SK-N-SH (cell line): ENCODE data around the gene FAM110A. TPM values are rescaled to one million over a fixed set of nuclear protein-coding genes. Genes with fewer than 3 reads are reported as not detected.

Experiments used
- CTCF ChIA-PET: fragments of 300-600, 350-600 bp; formaldehyde crosslinking; extraction: SDS; loops from one replicate; lab custom pipeline; 2021; lab: Yijun Ruan, JAX
- POLR2A ChIA-PET: fragments of 350-600 bp; sonication (Branson Sonifier 250); formaldehyde crosslinking; extraction: SDS; loops from one replicate; lab custom pipeline; 2020; ENCODE audit warnings: antibody characterized with exemption, inconsistent platforms; lab: Yijun Ruan, JAX
- DNase-seq: peaks from one replicate; pipeline ENCODE4 v3.0.0; 2012
- H2AFZ ChIP-seq: fragments of 200-600 bp; sonication (generic); 2 replicates; pipeline ENCODE4 v1.8.1; 2016; ENCODE audit warnings: antibody characterized with exemption, mild to moderate bottlenecking, low read depth
- H3F3A ChIP-seq: fragments of 200-600 bp; sonication (generic); replicated peaks from 2 replicates; pipeline ENCODE3; 2016; ENCODE audit warnings: antibody characterized with exemption, mild to moderate bottlenecking; ENCODE audit not compliant: insufficient read depth
- H3K27ac ChIP-seq, 2 experiments: fragments of 200-500 bp in 1 of 2; fragments of 200-600 bp in 1 of 2; sonication (Bioruptor generic) in 1 of 2; sonication (generic), shearing (Covaris generic) in 1 of 2; 2 replicates each; pipeline versions ENCODE4 v1.5.1 to v1.6.1; 2014 to 2016; ENCODE audit warnings: low read depth in 2 of 2, inconsistent platforms in 1 of 2, low read length in 1 of 2, mild to moderate bottlenecking in 1 of 2, mixed read lengths in 1 of 2
- H3K27me3 ChIP-seq: fragments of 200-600 bp; sonication (generic), shearing (Covaris generic); 2 replicates; pipeline ENCODE4 v1.6.1; 2016; ENCODE audit warnings: mixed run types; ENCODE audit not compliant: insufficient read depth
- H3K36me3 ChIP-seq, 2 experiments: fragments of 200-500 bp in 1 of 2; fragments of 200-600 bp in 1 of 2; sonication (Bioruptor generic) in 1 of 2; sonication (generic) in 1 of 2; replicated peaks in 1 of 2; 2 replicates each; pipeline versions ENCODE3 to v1.5.1; 2014 to 2016; ENCODE audit warnings: low read length in 1 of 2, mild to moderate bottlenecking in 1 of 2; ENCODE audit not compliant: insufficient read depth in 2 of 2, control insufficient read depth in 1 of 2
- H3K4me1 ChIP-seq, 2 experiments: fragments of 200-500 bp in 1 of 2; fragments of 200-600 bp in 1 of 2; sonication (Bioruptor generic) in 1 of 2; sonication (generic), shearing (Covaris generic) in 1 of 2; 2 replicates each; pipeline versions ENCODE4 v1.5.1 to v1.6.1; 2014 to 2016; ENCODE audit warnings: low read depth in 1 of 2, low read length in 1 of 2, mixed run types in 1 of 2; ENCODE audit not compliant: insufficient read depth in 2 of 2, control insufficient read depth in 1 of 2
- H3K4me2 ChIP-seq: fragments of 200-600 bp; sonication (generic), shearing (Covaris generic); 2 replicates; pipeline ENCODE4 v1.6.1; 2017; ENCODE audit warnings: mixed run types
- H3K4me3 ChIP-seq, 2 experiments: fragments of 200-500 bp in 1 of 2; fragments of 200-600 bp in 1 of 2; sonication (Bioruptor generic) in 1 of 2; sonication (generic), shearing (Covaris generic) in 1 of 2; 2 replicates each; pipeline versions ENCODE4 v1.5.1 to v1.8.1; 2014 to 2016; ENCODE audit warnings: low read depth in 2 of 2, inconsistent platforms in 1 of 2, low read length in 1 of 2, mild to moderate bottlenecking in 1 of 2, mixed read lengths in 1 of 2, moderate library complexity in 1 of 2
- H3K79me2 ChIP-seq: fragments of 200-600 bp; sonication (generic); 2 replicates; pipeline ENCODE4 v1.8.1; 2017; ENCODE audit warnings: mild to moderate bottlenecking; ENCODE audit not compliant: insufficient read depth
- H3K9ac ChIP-seq: fragments of 200-600 bp; sonication (generic); 2 replicates; pipeline ENCODE4 v1.6.1; 2017; ENCODE audit warnings: mixed run types
- H3K9me2 ChIP-seq: fragments of 200-600 bp; sonication (generic); 2 replicates; pipeline ENCODE4 v1.6.1; 2017; ENCODE audit warnings: mixed run types
- H3K9me3 ChIP-seq: fragments of 200-600 bp; sonication (generic); 2 replicates; pipeline ENCODE4 v1.6.1; 2017; ENCODE audit warnings: mixed run types, mild to moderate bottlenecking, moderate library complexity
- H4K20me1 ChIP-seq: fragments of 200-600 bp; sonication (generic); 2 replicates; pipeline ENCODE4 v1.6.1; 2017; ENCODE audit warnings: mild to moderate bottlenecking, mixed run types; ENCODE audit not compliant: insufficient read depth
- EZH2phosphoT487 ChIP-seq: fragments of 200-600 bp; sonication (generic); IDR thresholded peaks from 2 replicates; pipeline ENCODE4 v1.6.1; 2017; ENCODE audit warnings: low read depth, mixed run types, mild to moderate bottlenecking, antibody characterized with exemption, moderate library complexity, borderline replicate concordance
- FOXJ3 ChIP-seq: sonication (generic); formaldehyde crosslinking; IDR thresholded peaks from 2 replicates; pipeline ENCODE4 v1.5.1; 2020; ENCODE audit warnings: mild to moderate bottlenecking, missing genetic modification reagents
- FOXM1 ChIP-seq: IDR thresholded peaks from 2 replicates; pipeline ENCODE4 v1.4.0; 2012; ENCODE audit warnings: low read depth, mild to moderate bottlenecking
- MAX ChIP-seq: IDR thresholded peaks from 2 replicates; pipeline ENCODE4 v1.4.0; 2012; ENCODE audit warnings: low read depth
- MEF2A ChIP-seq: IDR thresholded peaks from 2 replicates; pipeline ENCODE4 v1.4.0; 2012; ENCODE audit warnings: low read depth, borderline replicate concordance
- MXI1 ChIP-seq: IDR thresholded peaks from 2 replicates; pipeline ENCODE4 v1.6.1; 2012; ENCODE audit warnings: mild to moderate bottlenecking, low read depth, low read length, improper control_type of control experiment
- NRF1 ChIP-seq: IDR thresholded peaks from 2 replicates; pipeline ENCODE4 v1.6.1; 2012; ENCODE audit warnings: low read depth, mild to moderate bottlenecking, low read length
- RCOR1 ChIP-seq: fragments of 150-350 bp; IDR thresholded peaks from 2 replicates; pipeline ENCODE4 v1.6.1; 2017; ENCODE audit warnings: antibody characterized with exemption, low read length
- RFX5 ChIP-seq: IDR thresholded peaks from 2 replicates; pipeline ENCODE4 v1.6.1; 2012; ENCODE audit warnings: mild to moderate bottlenecking, improper control_type of control experiment, low read length
- TAF1 ChIP-seq: IDR thresholded peaks from 2 replicates; pipeline ENCODE4 v1.6.1; 2012; ENCODE audit warnings: low read depth, mild to moderate bottlenecking, low read length, moderate library complexity, borderline replicate concordance
- TEAD4 ChIP-seq: IDR thresholded peaks from 2 replicates; pipeline ENCODE4 v1.4.0; 2012; ENCODE audit warnings: mild to moderate bottlenecking, borderline replicate concordance; ENCODE audit not compliant: insufficient read depth
- YY1 ChIP-seq: IDR thresholded peaks from 2 replicates; pipeline ENCODE4 v1.4.0; 2012; ENCODE audit warnings: low read depth, mild to moderate bottlenecking
- WGBS: methylation state at CpG from one replicate; pipeline ENCODE4 v1.1.6; 2017; ENCODE audit warnings: low lambda C conversion rate; 5-methylcytosine and 5-hydroxymethylcytosine counted together
- polyA plus RNA-seq, 3 experiments: library from polyadenylated mRNA; depleted of rRNA; stranded (reverse); fragments of >200 nt; gene quantifications; 2 replicates each; pipeline ENCODE4 v1.2.3, GENCODE V29; 2012
- TF ChIP-seq, protein P1 (sequence below): IDR thresholded peaks from 2 replicates; pipeline ENCODE4 v1.4.0; 2012; ENCODE audit warnings: low read depth, borderline replicate concordance
- TF ChIP-seq, protein P2 (sequence below): IDR thresholded peaks from 2 replicates; pipeline ENCODE4 v1.6.1; 2012; ENCODE audit warnings: mild to moderate bottlenecking, low read depth, low read length, moderate library complexity

FAM110A gene
- polyA plus RNA-seq, 1 of the 3 experiments (the other 2 are of a cell fraction), result 3.8 TPM

GRCh38 chr20:831251-831650 lies 2.3 kb upstream of the FAM110A start:
- WGBS, result 95% methylated on average over 3 of the region's 3 CpGs
- no peaks in the 10 kb centered on the region for H3K27me3 ChIP-seq
- no peak overlapping the region for H3K4me2 ChIP-seq
- TF ChIP-seq FOXJ3 (no peak), TAF1 (no peak), NRF1 (no peak), RCOR1 (no peak), MAX (no peak), EZH2phosphoT487 (no peak), TEAD4 (no peak), RFX5 (no peak), MXI1 (no peak), YY1 (no peak), MEF2A (no peak), FOXM1 (no peak)
- TF ChIP-seq, protein P1, sequence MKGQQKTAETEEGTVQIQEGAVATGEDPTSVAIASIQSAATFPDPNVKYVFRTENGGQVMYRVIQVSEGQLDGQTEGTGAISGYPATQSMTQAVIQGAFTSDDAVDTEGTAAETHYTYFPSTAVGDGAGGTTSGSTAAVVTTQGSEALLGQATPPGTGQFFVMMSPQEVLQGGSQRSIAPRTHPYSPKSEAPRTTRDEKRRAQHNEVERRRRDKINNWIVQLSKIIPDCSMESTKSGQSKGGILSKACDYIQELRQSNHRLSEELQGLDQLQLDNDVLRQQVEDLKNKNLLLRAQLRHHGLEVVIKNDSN, result no peak
- TF ChIP-seq, protein P2, sequence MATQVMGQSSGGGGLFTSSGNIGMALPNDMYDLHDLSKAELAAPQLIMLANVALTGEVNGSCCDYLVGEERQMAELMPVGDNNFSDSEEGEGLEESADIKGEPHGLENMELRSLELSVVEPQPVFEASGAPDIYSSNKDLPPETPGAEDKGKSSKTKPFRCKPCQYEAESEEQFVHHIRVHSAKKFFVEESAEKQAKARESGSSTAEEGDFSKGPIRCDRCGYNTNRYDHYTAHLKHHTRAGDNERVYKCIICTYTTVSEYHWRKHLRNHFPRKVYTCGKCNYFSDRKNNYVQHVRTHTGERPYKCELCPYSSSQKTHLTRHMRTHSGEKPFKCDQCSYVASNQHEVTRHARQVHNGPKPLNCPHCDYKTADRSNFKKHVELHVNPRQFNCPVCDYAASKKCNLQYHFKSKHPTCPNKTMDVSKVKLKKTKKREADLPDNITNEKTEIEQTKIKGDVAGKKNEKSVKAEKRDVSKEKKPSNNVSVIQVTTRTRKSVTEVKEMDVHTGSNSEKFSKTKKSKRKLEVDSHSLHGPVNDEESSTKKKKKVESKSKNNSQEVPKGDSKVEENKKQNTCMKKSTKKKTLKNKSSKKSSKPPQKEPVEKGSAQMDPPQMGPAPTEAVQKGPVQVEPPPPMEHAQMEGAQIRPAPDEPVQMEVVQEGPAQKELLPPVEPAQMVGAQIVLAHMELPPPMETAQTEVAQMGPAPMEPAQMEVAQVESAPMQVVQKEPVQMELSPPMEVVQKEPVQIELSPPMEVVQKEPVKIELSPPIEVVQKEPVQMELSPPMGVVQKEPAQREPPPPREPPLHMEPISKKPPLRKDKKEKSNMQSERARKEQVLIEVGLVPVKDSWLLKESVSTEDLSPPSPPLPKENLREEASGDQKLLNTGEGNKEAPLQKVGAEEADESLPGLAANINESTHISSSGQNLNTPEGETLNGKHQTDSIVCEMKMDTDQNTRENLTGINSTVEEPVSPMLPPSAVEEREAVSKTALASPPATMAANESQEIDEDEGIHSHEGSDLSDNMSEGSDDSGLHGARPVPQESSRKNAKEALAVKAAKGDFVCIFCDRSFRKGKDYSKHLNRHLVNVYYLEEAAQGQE, result no peak
- TF ChIP-seq, all 33 proteins: peak for 0
- no peak overlapping the region for H2AFZ ChIP-seq
- no peak overlapping the region for H3K27ac ChIP-seq
- ChIA-PET CTCF (interaction anchor here (0.6 to 8.4 kb wide), 4 partner anchors 15 to 565 kb away, joined by 3 to 59 read pairs (median 8); no protein-coding TSS in a partner anchor), POLR2A (no interaction called here)
- no peak for DNase-seq
- peaks cover 6 to 12% of the 10 kb centered on the region in 2 experiments; a peak in 2 of 4 replicates for H3K4me1 ChIP-seq
- H3K36me3 ChIP-seq, result no peaks in the 10 kb centered on the region
- H3K9ac ChIP-seq, result no peak overlapping the region
- no peaks in the 10 kb centered on the region for H3K9me2 ChIP-seq
- no peaks in the 10 kb centered on the region for H4K20me1 ChIP-seq
- H3K9me3 ChIP-seq, result no peaks in the 10 kb centered on the region
- peaks cover 10% of the 10 kb centered on the region for H3F3A ChIP-seq
- H3K4me3 ChIP-seq, result no peak overlapping the region
- H3K79me2 ChIP-seq, result peaks cover 22% of the 10 kb centered on the region
